ENCODE results near the gene DACT2. TPM values are rescaled to one million over a fixed set of nuclear protein-coding genes. Genes with fewer than 3 reads are reported as not detected.

The DACT2 gene
- total RNA-seq, 1 donor from 2014 or later, result 2.5 TPM

GRCh38 chr6:168310945-168311344 lies 8.6 kb downstream of the DACT2 start:
- Histone ChIP-seq H3K9me3 (no peaks in the 10 kb centered on the region), H3K36me3 (no peaks in the 10 kb centered on the region), H3K4me3 (no peak overlapping the region), H3K4me1 (peaks cover 8% of the 10 kb centered on the region), H3K27me3 (peaks cover 4% of the 10 kb centered on the region), H3K27ac (no peak overlapping the region)
- DNase-seq, result no peak
- intact Hi-C loops (cut with DNase I), result no loop called here
- ATAC-seq, result no peak
- TF ChIP-seq CTCF (IDR thresholded peaks at IDR 0.05), result no peak

- ATAC-seq, result no peak
Observed at GRCh38 chr6:168310403-168310802, 9.2 kb downstream of the DACT2 start.

GRCh38 chr6:168309997-168310396 lies 9.6 kb downstream of the DACT2 start:
- DNase-seq (no peak), ATAC-seq (no peak)
- Histone ChIP-seq H3K36me3 (no peaks in the 10 kb centered on the region), H3K4me3 (no peak overlapping the region), H3K27me3 (peaks cover 4% of the 10 kb centered on the region), H3K27ac (no peak overlapping the region), H3K4me1 (peaks cover 8% of the 10 kb centered on the region), H3K9me3 (no peaks in the 10 kb centered on the region)
- no peak for TF ChIP-seq CTCF (IDR thresholded peaks at IDR 0.05)
- intact Hi-C loops (cut with DNase I), result no loop called here

More at GRCh38 chr6:168310403-168310802, 9.2 kb downstream of the DACT2 start:
- Histone ChIP-seq H3K9me3 (no peaks in the 10 kb centered on the region), H3K4me1 (peaks cover 8% of the 10 kb centered on the region), H3K36me3 (no peaks in the 10 kb centered on the region), H3K27ac (no peak overlapping the region), H3K4me3 (no peak overlapping the region), H3K27me3 (peaks cover 4% of the 10 kb centered on the region)
- no peak for TF ChIP-seq CTCF (IDR thresholded peaks at IDR 0.05)
- DNase-seq, result no peak
- intact Hi-C loops (cut with DNase I), result no loop called here

GRCh38 chr6:168309183-168309582 lies 10.4 kb downstream of the DACT2 start:
- no peaks in the 10 kb centered on the region for H3K9me3 ChIP-seq
- H3K36me3 ChIP-seq, result no peaks in the 10 kb centered on the region
- H3K27me3 ChIP-seq, result peaks cover under 1% of the 10 kb centered on the region
- H3K27ac ChIP-seq, result no peak overlapping the region
- ATAC-seq (no peak), DNase-seq (no peak)
- no peak for TF ChIP-seq CTCF (IDR thresholded peaks at IDR 0.05)
- H3K4me1 ChIP-seq, result peaks cover 8% of the 10 kb centered on the region
- intact Hi-C loops (cut with DNase I), result no loop called here
- H3K4me3 ChIP-seq, result no peak overlapping the region

- ATAC-seq, result no peak
- no peaks in the 10 kb centered on the region for H3K27me3 ChIP-seq
- H3K36me3 ChIP-seq, result no peaks in the 10 kb centered on the region
- intact Hi-C loops (cut with DNase I), result no loop called here
- no peak for TF ChIP-seq CTCF (IDR thresholded peaks at IDR 0.05)
- H3K4me3 ChIP-seq, result no peak overlapping the region
- H3K9me3 ChIP-seq, result no peaks in the 10 kb centered on the region
- H3K4me1 ChIP-seq, result peaks cover 8% of the 10 kb centered on the region
- no peak overlapping the region for H3K27ac ChIP-seq
- DNase-seq, result no peak
Observed at GRCh38 chr6:168308390-168309144, 11.0 kb downstream of the DACT2 start.

GRCh38 chr6:168307695-168308021 lies 11.9 kb downstream of the DACT2 start:
- H3K4me1 ChIP-seq, result no peaks in the 10 kb centered on the region
- no peaks in the 10 kb centered on the region for H3K9me3 ChIP-seq
- DNase-seq (no peak), ATAC-seq (peak; percentile 4)
- intact Hi-C loops (cut with DNase I), result no loop called here
- TF ChIP-seq CTCF (IDR thresholded peaks at IDR 0.05), result no peak
- no peaks in the 10 kb centered on the region for H3K27me3 ChIP-seq
- H3K36me3 ChIP-seq, result no peaks in the 10 kb centered on the region
- no peak overlapping the region for H3K27ac ChIP-seq
- no peak overlapping the region for H3K4me3 ChIP-seq

Measured in upper lobe of right lung (tissue), 1 donor.